Astrocyte (in vitro differentiated cells and primary cell): ENCODE results near the gene PLB1.

ENCODE experiments used
- CTCF ChIP-seq: IDR thresholded peaks from 2 replicates; pipeline ENCODE4 v1.5.1; 2011; ENCODE audit warnings: low read depth, mild to moderate bottlenecking, inconsistent platforms, low read length, moderate library complexity; ENCODE audit not compliant: insufficient read depth
- EZH2 ChIP-seq: IDR thresholded peaks from 2 replicates; pipeline ENCODE4 v1.6.1; 2012; ENCODE audit warnings: mild to moderate bottlenecking, low read length, inconsistent platforms; ENCODE audit not compliant: insufficient read depth

- TF ChIP-seq CTCF (no peak), EZH2 (no peak)
These were observed 32.0 kb upstream of the PLB1 start for GRCh38 chr2:28463893-28464292.
